ENCODE results near the gene IL22. TPM values are rescaled to one million over a fixed set of nuclear protein-coding genes. Genes with fewer than 3 reads are reported as not detected.

Gene IL22
- total and polyA plus RNA-seq, 7 donors: 1.2 TPM; not detected in 6

- Histone ChIP-seq H3K4me3 (no peak overlapping the region), H3K27me3 (no peaks in the 10 kb centered on the region), H3K36me3 (no peaks in the 10 kb centered on the region), H3K4me1 (no peaks in the 10 kb centered on the region), H3K9me3 (no peaks in the 10 kb centered on the region), H3K27ac (no peak overlapping the region)
- TF ChIP-seq POLR2AphosphoS5 (IDR thresholded peaks at IDR 0.05) (no peak), EP300 (IDR thresholded peaks at IDR 0.05) (no peak), POLR2A (IDR thresholded peaks at IDR 0.05) (no peak), CTCF (IDR thresholded peaks at IDR 0.05) (no peak)
- no peak for DNase-seq
- WGBS, 2 donors: 56 to 73% methylated on average over 5 of the region's 5 CpGs
- intact Hi-C loops (cut with DNase I): no loop called here
These were observed 26.0 kb upstream of the IL22 start for GRCh38 chr12:68279227-68280054.

GRCh38 chr12:68276402-68276930 is 23.1 kb upstream of the IL22 start:
- Histone ChIP-seq H3K36me3 (no peaks in the 10 kb centered on the region), H3K27me3 (no peaks in the 10 kb centered on the region), H3K27ac (no peak overlapping the region), H3K4me3 (no peak overlapping the region), H3K9me3 (no peaks in the 10 kb centered on the region), H3K4me1 (no peaks in the 10 kb centered on the region)
- DNase-seq: no peak
- 91 to 92% methylated on average over 6 of the region's 6 CpGs for WGBS, 2 donors
- intact Hi-C loops (cut with DNase I): no loop called here
- TF ChIP-seq CTCF (IDR thresholded peaks at IDR 0.05) (no peak), EP300 (IDR thresholded peaks at IDR 0.05) (no peak), POLR2AphosphoS5 (IDR thresholded peaks at IDR 0.05) (no peak), POLR2A (IDR thresholded peaks at IDR 0.05) (no peak)

GRCh38 chr12:68272732-68273131 is 19.3 kb upstream of the IL22 start:
- no peaks in the 10 kb centered on the region for H3K9me3 ChIP-seq
- no peaks in the 10 kb centered on the region for H3K4me1 ChIP-seq
- DNase-seq: no peak
- H3K27me3 ChIP-seq: no peaks in the 10 kb centered on the region
- no peaks in the 10 kb centered on the region for H3K36me3 ChIP-seq
- H3K4me3 ChIP-seq: no peak overlapping the region
- H3K27ac ChIP-seq: no peak overlapping the region
- intact Hi-C loops (cut with DNase I): no loop called here
- TF ChIP-seq EP300 (IDR thresholded peaks at IDR 0.05) (no peak), POLR2A (IDR thresholded peaks at IDR 0.05) (no peak), CTCF (IDR thresholded peaks at IDR 0.05) (no peak), POLR2AphosphoS5 (IDR thresholded peaks at IDR 0.05) (no peak)

GRCh38 chr12:68271346-68271745 is 17.9 kb upstream of the IL22 start:
- no peak for DNase-seq
- Histone ChIP-seq H3K4me3 (no peak overlapping the region), H3K4me1 (no peaks in the 10 kb centered on the region), H3K9me3 (no peaks in the 10 kb centered on the region), H3K36me3 (no peaks in the 10 kb centered on the region), H3K27ac (no peak overlapping the region), H3K27me3 (no peaks in the 10 kb centered on the region)
- TF ChIP-seq CTCF (IDR thresholded peaks at IDR 0.05): no peak
- no peak for TF ChIP-seq POLR2A (IDR thresholded peaks at IDR 0.05)
- no peak for TF ChIP-seq EP300 (IDR thresholded peaks at IDR 0.05)
- no peak for TF ChIP-seq POLR2AphosphoS5 (IDR thresholded peaks at IDR 0.05)
- 54 to 73% methylated on average over 8 of the region's 8 CpGs for WGBS, 2 donors
- intact Hi-C loops (cut with DNase I): no loop called here
